SK-N-DZ (cell line): ENCODE data around the gene ATG9A. TPM values are rescaled to one million over a fixed set of nuclear protein-coding genes. Genes with fewer than 3 reads are reported as not detected.
"Not testable (repeated sequence)": the region's sequence is repeated elsewhere in the genome, so short reads cannot be mapped to it uniquely, and the experiment has no call there.

Source experiments
- DNase-seq: peaks from one replicate; pipeline ENCODE4 v3.0.0-alpha.2; 2015; ENCODE audit warnings: low spot score
- polyA plus RNA-seq, 2 experiments: library from polyadenylated mRNA; depleted of rRNA; stranded (reverse); fragments of >200 nt; gene quantifications; 2 replicates each; pipeline ENCODE4 v1.2.3, GENCODE V29; 2014

Gene ATG9A, protein sequence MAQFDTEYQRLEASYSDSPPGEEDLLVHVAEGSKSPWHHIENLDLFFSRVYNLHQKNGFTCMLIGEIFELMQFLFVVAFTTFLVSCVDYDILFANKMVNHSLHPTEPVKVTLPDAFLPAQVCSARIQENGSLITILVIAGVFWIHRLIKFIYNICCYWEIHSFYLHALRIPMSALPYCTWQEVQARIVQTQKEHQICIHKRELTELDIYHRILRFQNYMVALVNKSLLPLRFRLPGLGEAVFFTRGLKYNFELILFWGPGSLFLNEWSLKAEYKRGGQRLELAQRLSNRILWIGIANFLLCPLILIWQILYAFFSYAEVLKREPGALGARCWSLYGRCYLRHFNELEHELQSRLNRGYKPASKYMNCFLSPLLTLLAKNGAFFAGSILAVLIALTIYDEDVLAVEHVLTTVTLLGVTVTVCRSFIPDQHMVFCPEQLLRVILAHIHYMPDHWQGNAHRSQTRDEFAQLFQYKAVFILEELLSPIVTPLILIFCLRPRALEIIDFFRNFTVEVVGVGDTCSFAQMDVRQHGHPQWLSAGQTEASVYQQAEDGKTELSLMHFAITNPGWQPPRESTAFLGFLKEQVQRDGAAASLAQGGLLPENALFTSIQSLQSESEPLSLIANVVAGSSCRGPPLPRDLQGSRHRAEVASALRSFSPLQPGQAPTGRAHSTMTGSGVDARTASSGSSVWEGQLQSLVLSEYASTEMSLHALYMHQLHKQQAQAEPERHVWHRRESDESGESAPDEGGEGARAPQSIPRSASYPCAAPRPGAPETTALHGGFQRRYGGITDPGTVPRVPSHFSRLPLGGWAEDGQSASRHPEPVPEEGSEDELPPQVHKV
- polyA plus RNA-seq (2014; cell fraction: cytosol; rRNA removed) = 20.2 and 22.8 TPM in 2 replicates
- 24.4 and 47.4 TPM in 2 replicates for polyA plus RNA-seq (2014; cell fraction: nucleus; rRNA removed)

- DNase-seq = peak; percentile 99
These were observed at the start of gene ATG9A, which contains the start of gene ANKZF1 for GRCh38 chr2:219229305-219230058. TSS of gene ATG9A (minus strand) at chr2:219229636. CDS start at chr2:219228024, 1,612 bp downstream. TSS of gene ANKZF1 (plus strand) at chr2:219229806. CDS start at chr2:219230258, 452 bp downstream.

DNA sequence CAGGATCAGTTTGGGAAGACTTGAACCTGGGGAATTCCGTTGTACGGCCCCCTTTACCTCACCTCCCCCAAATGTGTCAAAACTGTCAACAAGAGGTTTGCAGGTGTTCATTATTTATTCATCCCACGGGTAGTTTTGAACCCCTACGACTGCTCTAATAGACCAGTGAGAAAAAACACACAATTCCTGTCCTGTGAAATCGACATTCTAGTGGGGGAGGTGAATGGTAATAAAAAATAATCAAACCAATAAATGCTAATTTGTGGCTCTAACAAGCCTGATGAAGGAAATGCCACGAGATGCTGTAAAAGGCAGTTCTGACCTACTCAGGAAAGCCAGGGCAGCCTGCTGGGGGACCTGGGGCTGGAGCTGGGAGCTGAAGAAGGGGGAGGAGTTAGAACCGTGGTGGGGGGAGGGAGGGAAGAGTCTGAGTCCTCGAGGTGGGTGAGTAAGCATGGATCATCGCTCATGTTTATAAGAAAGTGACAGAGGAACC, 49.3 kb upstream of the ATG9A start:
- no peak for DNase-seq

GRCh38 chr2:219277703-219278654, 48.5 kb upstream of the ATG9A start:
- peak; percentile 81 for DNase-seq

DNA sequence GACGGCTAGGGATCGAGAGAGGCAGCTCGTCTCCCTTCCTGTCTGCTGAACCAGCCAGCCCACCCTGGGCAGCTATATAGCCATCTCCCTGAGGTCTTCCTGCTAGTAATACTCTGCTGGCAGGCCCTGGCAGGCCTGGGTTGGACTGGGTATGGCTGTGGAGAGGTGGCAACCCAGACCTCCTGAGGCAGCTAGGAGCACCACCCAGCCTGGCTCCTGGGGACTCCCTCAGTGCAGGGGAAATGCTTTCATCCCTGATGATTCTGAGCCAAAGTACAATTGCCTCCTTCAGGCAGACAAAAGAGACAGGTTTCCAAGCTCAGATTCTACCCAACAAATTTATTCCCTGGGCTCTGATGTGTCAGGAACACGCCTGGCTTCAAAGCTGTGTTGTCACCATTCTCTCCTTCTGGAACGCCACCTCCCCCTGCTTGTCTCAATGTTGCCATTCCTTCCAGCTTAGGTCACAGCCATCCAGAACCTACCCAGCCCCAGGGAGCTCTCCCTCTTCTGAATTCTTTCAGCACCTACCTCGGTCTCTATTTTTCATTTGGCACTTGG, 45.0 kb upstream of the ATG9A start:
- DNase-seq = no peak

DNA sequence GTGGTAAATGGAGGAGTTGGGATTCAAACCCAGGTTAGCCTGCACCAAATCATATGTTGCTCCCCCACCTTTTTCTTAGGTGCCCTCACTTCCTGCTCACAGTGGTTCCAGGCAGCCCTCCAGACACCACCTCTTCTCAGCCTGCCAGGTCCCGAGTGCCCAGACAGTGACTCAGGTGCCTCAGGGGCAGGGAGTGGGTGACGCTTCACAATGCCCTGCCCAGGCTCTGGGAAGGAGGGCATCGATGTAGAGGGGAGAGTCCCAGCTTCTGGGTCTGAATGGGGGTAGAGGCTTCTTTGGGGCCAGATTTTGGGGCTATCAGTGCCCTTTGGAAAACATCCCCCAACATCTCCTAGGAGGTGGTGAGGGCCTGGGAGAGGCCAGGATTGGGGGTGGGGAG, 44.5 kb upstream of the ATG9A start:
- DNase-seq = no peak

- no peak for DNase-seq
These were observed 43.6 kb upstream of the ATG9A start for GRCh38 chr2:219272995-219273394.

GRCh38 chr2:219272356-219272755, 42.9 kb upstream of the ATG9A start:
- no peak for DNase-seq

GRCh38 chr2:219271021-219271420, 41.6 kb upstream of the ATG9A start:
- no peak for DNase-seq

GRCh38 chr2:219270055-219270372, 40.6 kb upstream of the ATG9A start:
- no peak for DNase-seq

GRCh38 chr2:219269362-219270054, 40.1 kb upstream of the ATG9A start:
- DNase-seq = no peak

GRCh38 chr2:219268294-219268693, 38.9 kb upstream of the ATG9A start:
- no peak for DNase-seq

- no peak for DNase-seq
These were observed 37.5 kb upstream of the ATG9A start for GRCh38 chr2:219266886-219267285.

DNA sequence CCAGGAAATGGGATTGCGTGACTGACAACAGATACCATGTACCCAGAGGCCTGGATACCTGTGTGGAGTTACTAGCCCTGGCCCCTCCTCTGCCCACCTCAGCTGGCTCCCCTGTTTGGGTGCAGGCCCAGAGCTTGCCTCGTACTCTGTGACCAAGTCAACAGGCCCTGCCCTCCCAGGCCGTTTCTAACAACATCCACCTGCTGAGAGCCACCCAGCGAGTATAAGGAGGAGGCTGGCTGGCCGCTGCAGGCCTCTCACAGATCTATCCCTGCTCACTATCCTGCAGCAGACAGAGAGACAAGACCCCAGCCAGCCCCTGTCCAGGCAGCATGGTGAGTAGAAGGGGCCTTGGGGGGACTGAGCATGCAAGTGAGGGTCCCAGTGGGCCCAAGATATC, 36.8 kb upstream of the ATG9A start:
- no peak for DNase-seq

DNA sequence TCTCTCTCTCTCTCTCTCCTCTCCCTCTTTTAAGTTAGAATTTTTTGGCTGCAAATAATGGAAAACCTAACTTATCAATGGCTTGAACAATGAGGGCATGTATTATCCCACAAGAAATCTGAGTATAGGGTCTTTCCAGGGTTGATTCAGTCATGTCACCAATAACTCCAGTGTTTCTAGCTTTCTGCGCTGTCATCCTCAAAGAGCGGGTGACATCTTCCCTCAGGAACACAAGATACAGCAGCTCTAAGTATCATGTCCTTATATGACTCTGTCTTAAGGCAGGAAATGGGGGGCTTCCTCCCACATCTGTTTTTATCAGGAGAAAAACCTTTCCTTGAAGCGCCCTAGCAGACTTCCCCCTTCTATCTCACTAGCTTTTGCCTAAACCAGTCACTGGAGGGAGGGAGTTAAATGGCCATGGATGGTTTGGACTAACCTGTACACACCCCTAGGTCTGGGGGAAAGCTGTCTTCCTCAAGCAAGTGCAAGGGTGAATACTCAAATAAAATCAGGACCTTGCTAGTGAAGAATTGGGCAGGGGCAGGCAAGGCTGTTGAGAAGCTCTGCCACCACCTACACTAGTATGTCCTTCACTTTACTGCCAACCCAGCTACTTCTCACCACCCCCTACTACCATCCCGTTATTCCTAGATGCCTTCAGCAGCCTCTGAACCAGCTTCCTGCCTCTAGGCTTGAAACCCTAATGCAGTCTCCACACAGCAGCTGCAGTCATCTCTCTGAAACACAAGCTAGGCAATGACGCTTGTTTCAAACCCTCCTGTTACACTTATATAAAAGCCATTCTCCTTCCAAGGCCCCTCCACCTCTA, 31.8 kb upstream of the ATG9A start:
- no peak for DNase-seq

DNA sequence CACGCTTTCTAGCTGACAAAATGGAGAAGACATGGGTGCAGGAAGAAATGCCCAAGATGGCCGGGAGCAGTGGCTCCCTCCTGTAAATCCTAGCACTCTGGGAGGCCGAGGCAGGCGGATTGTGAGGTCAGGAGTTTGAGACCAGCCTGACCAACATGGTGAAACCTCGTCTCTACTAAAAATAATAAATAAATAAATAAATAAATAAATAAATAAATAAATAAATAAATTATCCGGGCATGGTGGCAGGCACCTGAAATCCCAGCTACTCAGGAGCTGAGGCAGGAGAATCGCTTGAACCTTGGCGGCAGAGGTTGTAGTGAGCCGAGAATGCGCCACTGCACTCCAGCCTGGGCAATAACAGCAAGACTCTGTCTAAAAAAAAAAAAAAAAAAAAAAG, 29.5 kb upstream of the ATG9A start:
- not testable (repeated sequence) for DNase-seq

DNA sequence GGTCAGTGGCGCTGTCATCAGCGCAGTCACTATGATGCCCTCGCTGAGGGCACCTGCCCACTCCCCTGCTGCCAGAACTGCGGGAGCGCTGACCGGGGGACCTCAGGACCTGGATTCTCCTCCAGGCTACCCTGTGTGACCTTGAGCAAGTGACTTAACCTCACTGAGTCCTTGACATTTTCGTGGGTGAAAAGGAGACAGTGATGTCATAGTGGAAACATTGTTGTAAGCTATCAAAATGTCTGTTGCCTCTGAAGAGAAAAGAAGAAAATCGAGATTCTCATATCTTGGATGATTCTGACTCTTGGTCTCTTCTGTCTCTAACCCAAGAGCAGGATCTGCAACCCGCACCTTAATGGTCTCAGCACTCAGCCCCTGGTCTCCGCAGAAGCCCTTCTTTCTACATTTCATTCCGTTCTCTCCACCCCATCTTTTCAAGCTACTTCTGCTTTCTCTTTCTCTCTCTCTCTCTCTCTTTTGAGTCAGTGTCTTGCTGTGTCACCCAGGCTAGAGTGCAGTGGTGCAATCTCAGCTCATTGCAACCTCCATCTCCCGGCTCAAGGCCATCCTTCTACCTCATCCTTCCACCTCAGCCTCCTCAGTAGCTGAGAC, 25.3 kb upstream of the ATG9A start:
- DNase-seq = no peak

- DNase-seq = peak; percentile 63
These were observed 24.5 kb upstream of the ATG9A start, which contains the start of gene TUBA4A for GRCh38 chr2:219253753-219254589. TSS of gene TUBA4A (minus strand) at chr2:219253918. CDS start at chr2:219253858, 60 bp downstream.
